Brain microvascular endothelial cell (primary cell): Measurements from ENCODE around the gene BRSK2.

ENCODE experiments used
- DNase-seq: peaks from one replicate; pipeline ENCODE4 v3.0.0-alpha.2; 2020
- H3K27ac ChIP-seq: fragments of 250-450 bp; sonication (Bioruptor Pico); 2 replicates; pipeline ENCODE4 v1.5.1; 2020; ENCODE audit warnings: mild to moderate bottlenecking, moderate library complexity
- H3K27me3 ChIP-seq: fragments of 250-450 bp; sonication (Bioruptor Pico); replicated peaks from 2 replicates; pipeline ENCODE4 v1.5.1; 2020; ENCODE audit warnings: mild to moderate bottlenecking
- H3K36me3 ChIP-seq: fragments of 250-450 bp; sonication (Bioruptor Pico); replicated peaks from 2 replicates; pipeline ENCODE4 v1.5.1; 2020; ENCODE audit warnings: mild to moderate bottlenecking
- H3K4me3 ChIP-seq: 2 replicates; pipeline ENCODE4 v1.5.1; 2011; ENCODE audit warnings: low read depth, mild to moderate bottlenecking, control low read depth, low read length, moderate library complexity
- CTCF ChIP-seq: IDR thresholded peaks from 2 replicates; pipeline ENCODE4 v1.5.1; 2011; ENCODE audit warnings: low read depth, mild to moderate bottlenecking, moderate library complexity, low read length, control low read depth, inconsistent platforms; ENCODE audit errors: missing control alignments
- in situ Hi-C: cut with HindIII; loops from 2 replicates; pipeline ENCODE4 v1.10.0; 2017; ENCODE audit warnings: low sequenced_read_pairs, low pct_ligation_motif_present

Gene BRSK2

GRCh38 chr11:1399386-1400316, 9.9 kb downstream of the BRSK2 start:
- no peak for TF ChIP-seq CTCF
- in situ Hi-C loops, result no loop called here
- no peak overlapping the region for H3K27ac ChIP-seq
- H3K36me3 ChIP-seq, result no peaks in the 10 kb centered on the region
- H3K27me3 ChIP-seq, result peaks cover 8% of the 10 kb centered on the region
- DNase-seq, result no peak
- H3K4me3 ChIP-seq, result no peak overlapping the region

GRCh38 chr11:1400317-1401170, 10.8 kb downstream of the BRSK2 start:
- Histone ChIP-seq H3K27me3 (peaks cover 8% of the 10 kb centered on the region), H3K36me3 (no peaks in the 10 kb centered on the region), H3K4me3 (no peak overlapping the region), H3K27ac (no peak overlapping the region)
- DNase-seq, result no peak
- in situ Hi-C loops, result no loop called here
- TF ChIP-seq CTCF, result no peak

GRCh38 chr11:1401171-1401445, 11.4 kb downstream of the BRSK2 start:
- Histone ChIP-seq H3K27ac (no peak overlapping the region), H3K27me3 (peaks cover 8% of the 10 kb centered on the region), H3K36me3 (no peaks in the 10 kb centered on the region), H3K4me3 (no peak overlapping the region)
- no peak for DNase-seq
- TF ChIP-seq CTCF, result no peak
- in situ Hi-C loops, result no loop called here

- Histone ChIP-seq H3K36me3 (no peaks in the 10 kb centered on the region), H3K27me3 (peaks cover 8% of the 10 kb centered on the region), H3K27ac (no peak overlapping the region), H3K4me3 (no peak overlapping the region)
- in situ Hi-C loops, result no loop called here
- peak; percentile 10 for TF ChIP-seq CTCF
- DNase-seq, result peak; percentile 34
Observed at GRCh38 chr11:1401656-1402221, 12.0 kb downstream of the BRSK2 start.

- no peak for DNase-seq
- no peaks in the 10 kb centered on the region for H3K36me3 ChIP-seq
- H3K27ac ChIP-seq, result no peak overlapping the region
- H3K27me3 ChIP-seq, result peaks cover 8% of the 10 kb centered on the region
- in situ Hi-C loops, result no loop called here
- H3K4me3 ChIP-seq, result no peak overlapping the region
- no peak for TF ChIP-seq CTCF
Observed at GRCh38 chr11:1402355-1403077, 12.8 kb downstream of the BRSK2 start.
